Stimulated activated CD4-positive, alpha-beta T cell treated with anti-CD3 and anti-CD28 coated beads, TNF-alpha, amount 100 ng/mL, for 4 hours (primary cell): ENCODE measurements around the gene HADHA.
"Not testable (repeated sequence)": the region's sequence is repeated elsewhere in the genome, so short reads cannot be mapped to it uniquely, and the experiment has no call there.

Source experiments
- DNase-seq, 3 experiments: peaks; one replicate each; pipeline ENCODE4 v3.0.0-alpha.2; 2020; ENCODE audit warnings: low read depth in 3 of 3

The HADHA gene

DNA sequence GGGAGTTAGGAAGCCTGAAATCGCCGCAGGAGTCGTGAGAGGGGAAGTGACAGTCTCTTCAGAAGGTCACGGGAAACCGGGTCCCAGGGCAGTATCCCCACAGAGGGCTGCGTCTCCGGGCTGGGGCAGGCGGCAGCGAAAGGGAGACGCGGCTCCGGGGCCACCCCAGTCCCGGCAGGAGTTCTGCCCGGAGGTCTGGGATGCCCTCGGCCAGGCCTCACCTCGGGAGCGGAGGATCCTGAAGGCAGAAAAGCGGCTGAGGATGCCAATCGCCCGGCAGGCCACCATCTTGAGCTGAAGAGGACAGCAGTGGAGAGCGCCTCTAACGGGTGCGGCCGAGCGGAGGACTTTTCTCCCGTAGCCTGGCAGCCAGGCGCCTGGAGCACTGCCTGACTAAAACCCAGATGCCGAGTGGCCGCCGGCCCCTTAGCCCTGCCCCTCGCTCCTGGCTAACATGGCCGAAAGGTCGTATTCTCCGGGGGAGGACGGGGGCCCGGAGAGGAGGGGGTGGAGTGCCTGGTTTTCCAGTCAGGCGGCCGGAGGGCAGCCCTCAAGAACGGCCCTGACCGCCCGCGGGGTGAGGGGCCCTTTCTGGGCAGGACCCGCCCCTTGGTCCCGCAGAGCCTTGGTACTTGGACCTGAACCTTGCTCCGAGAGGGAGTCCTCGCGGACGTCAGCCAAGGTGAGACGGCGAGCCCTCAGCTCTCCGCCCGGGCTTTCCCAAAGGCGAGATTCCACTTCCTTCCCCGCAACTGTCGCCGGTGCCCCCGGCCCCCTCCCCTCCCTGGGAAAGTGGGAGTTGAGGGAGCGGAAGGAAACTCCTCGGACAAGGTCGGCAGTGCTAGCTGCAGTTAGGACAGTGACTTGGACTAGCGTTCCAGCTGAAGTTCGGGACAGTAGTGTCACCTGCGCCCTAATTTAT lies at the start of gene HADHA, which contains the start of gene HADHB:
TSS of gene HADHA (minus strand) at position 324 of the 922 bp plus-strand sequence. CDS start at position 288, 36 bp downstream.
TSS of gene HADHB (plus strand) at position 631 of the 922 bp plus-strand sequence. CDS start 9,316 bp downstream, outside the sequence.
- peak; percentile 71 to 72 (median 71) for DNase-seq

DNA sequence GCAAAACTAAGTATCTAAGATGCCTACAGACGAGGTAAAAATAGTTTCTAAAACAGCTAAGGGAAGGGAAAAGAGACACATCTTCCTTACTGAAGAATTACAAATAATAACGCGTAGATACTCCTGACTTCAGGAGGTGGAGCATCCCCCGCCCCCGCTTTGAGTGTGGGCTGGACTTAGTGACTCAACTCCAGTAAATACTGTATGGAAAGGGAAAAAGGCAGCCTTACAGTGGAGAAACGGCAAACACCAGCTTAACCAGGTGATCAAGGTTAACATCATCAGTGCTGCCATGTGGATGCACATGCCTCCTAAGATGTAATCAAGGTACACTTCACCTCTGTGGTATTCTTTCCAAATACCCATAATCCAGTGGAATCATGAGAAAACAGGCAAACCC lies 48.2 kb upstream of the HADHA start:
- DNase-seq = no peak

DNA sequence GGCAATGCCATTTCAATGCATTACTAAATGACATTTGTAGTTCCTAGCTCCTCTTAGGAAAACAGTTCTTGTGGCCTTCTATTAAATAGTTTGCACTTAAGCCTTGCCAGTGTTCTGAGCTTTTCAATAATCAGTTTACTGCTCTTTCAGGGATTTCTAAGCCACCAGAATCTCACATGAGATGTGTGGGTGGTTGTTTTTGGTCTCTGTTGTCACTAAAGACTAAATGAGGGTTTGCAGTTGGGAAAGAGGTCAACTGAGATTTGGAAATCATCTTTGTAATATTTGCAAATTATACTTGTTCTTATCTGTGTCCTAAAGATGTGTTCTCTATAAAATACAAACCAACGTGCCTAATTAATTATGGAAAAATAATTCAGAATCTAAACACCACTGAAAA lies 45.6 kb upstream of the HADHA start:
- DNase-seq = no peak

DNA sequence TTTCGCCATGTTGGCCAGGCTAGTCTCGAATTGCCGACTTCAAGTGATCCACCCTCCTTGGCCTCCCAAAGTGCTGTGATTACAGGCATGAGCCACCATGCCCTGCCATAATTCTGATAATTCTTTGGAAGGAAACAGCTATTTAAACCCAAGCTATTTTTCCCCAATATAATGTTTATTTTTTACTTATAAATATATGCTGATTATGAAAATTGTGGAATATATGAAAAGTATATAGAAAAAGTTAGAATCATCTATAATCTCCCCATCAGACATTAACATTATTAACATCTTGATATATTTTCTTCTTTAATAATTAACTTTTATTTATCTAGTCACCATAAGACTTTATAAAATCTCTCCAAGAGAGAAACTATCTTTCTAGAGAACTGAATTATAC lies 41.5 kb upstream of the HADHA start:
- DNase-seq = no peak

DNA sequence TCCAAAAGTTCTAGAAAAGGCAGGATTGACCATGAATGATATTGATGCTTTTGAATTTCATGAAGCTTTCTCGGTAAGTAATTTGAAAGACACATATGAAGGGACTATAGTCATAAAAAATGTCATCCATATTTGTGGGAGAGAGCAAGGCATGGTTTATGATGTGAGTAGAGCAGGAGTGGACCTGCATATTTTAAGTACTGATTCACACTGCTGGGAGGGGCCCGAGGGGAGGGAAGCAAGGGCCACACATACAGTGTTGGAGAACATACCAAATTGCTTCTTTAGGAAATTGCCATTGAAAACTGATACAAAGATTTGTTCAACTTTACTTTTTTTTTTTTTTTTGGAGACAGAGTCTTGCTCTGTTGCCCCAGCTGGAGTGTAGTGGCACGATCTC lies 39.7 kb upstream of the HADHA start:
- DNase-seq = no peak

DNA sequence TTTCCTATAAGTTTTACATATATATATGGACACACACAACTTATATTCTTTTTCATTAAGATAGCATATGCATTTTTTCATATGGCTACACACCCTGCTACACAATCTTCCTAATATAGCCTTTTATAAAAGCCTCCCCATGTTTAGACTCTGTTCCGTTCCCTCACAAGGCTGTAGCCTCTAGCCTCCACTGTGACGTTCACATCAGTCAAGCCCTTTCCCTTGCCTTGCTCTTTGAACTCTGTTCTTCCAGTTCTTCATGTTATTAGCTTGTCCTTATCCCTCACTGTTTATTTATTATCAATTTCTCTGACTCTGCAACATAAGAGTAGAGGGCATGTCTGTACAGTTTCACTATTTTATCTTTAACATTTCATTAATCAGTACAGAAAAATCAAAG lies 39.2 kb upstream of the HADHA start:
- no peak for DNase-seq

DNA sequence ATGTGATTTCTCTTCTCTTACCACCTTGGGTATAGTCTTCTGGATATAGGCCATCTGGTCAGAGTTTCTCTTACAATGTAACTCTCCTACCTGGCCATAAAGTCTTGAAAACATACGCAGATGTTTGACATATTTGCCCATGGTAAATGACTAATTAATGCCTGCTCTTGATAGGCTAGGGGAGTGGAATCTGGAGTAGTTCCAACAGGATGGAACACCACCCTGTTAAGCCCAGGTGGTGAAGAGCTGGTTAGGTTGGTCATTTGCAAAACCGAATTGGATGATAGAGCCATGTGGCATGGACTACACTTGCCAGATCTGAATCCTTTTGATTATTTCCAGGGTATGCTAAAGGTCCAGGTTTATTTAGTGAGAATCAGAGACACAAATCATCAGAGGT lies 36.8 kb upstream of the HADHA start:
- DNase-seq = no peak

DNA sequence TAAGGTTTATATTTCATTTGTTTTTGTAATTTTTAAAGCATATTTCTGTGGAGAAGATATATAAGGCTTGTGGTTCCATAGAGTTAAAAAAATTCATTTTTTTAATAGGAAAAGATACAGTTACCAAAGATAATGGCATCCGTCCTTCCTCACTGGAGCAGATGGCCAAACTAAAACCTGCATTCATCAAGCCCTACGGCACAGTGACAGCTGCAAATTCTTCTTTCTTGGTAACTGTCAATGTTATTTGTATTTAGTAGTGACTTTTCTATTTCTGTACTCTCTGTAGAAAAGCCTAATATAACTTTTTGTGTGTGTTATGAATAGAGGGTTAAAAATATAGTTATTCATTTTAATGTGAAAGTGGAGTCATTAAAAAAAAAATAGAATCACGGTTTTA lies 35.5 kb upstream of the HADHA start:
- no peak for DNase-seq

DNA sequence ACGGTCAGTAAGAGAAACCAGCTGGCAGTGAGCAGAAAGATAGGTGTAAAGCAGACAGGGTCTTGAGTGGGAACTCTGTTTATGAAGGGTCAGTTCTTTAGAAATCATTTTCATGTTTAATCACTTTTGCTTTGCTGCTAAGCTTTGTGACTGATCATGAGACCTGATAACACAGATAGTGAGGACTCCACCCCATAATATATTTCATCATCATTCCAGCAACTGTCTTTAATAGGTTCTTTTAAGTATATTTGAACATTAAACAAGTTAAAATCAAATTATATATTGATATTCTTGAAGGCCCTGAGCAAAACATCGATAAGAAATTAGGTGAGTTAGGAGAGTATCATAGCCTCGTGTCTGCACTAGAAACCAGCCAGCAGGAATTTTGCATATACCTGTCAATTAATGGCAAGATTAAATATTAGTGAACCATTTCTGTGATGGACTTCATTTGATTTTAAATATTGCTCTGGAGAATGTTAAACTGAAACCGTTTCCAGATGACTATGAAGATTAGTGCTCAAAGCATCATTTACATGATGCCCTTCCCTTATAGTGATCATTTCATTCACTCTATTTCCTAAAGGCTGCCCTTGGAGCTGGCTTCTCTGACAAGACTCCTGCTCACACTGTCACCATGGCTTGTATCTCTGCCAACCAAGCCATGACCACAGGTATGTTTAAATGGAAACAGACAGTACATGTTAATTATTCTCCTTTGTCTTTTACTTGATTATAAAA lies 32.2 kb upstream of the HADHA start:
- no peak for DNase-seq

DNA sequence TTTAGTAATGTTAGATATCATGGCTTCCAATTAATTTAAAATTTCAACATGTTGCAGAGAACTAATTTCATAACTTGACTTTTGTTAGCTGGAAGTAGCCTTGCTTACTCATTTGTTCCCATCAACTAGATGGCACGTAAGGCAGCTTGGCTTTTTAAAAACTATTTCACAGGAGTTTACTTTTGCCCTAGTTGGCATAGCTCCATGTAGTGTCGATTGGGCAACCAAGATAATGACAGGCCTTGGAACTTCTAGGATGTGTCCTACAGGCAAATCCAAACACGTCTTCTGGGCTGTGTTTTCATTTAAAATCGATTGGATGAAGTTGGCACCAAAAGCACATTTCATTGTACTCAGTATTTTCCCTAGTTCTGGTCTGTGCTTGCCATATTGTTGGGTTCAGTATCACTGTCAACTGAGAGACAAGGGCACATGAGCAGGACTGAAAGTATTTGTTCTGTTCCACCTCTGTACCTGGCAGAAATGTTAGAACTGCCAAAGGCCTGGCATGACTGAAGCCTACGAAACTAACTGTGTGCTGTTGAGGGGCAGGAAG lies 29.7 kb upstream of the HADHA start:
- DNase-seq = no peak

DNA sequence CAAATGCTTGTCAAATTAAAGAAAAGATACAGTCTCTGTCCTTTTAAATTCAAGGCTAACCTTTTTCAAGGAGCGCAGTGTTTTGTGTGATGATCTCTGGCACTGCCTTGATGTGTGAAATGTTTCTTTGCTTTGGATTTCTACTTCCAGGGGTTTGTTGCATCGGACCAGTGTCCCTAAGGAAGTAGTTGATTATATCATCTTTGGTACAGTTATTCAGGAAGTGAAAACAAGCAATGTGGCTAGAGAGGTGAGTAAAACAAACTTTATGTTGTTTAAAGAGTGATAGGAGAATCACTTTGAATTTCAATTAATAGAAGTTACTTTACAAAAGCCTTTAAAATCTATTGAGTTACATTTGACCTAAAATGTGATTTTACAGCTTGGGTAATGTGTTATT lies 29.1 kb upstream of the HADHA start:
- no peak for DNase-seq

DNA sequence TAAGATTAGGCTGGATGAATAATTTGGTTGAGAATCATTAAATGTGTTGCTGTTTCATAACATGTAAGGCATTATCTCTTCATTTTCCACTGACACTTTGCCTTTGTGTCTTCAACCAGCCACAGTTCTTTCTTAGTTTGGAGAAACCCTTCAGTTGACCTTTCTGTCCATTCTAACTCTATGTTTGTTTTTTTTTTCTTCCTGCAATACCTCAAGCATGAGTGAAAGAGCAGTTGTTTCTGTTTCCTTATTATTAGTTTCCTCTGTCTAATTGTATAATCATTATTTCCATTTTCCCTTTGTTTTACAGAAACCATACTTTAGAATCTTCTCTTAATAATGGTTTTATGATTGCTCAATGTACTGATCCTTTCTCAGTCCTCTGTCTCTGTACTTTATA lies 25.9 kb upstream of the HADHA start:
- no peak for DNase-seq

DNA sequence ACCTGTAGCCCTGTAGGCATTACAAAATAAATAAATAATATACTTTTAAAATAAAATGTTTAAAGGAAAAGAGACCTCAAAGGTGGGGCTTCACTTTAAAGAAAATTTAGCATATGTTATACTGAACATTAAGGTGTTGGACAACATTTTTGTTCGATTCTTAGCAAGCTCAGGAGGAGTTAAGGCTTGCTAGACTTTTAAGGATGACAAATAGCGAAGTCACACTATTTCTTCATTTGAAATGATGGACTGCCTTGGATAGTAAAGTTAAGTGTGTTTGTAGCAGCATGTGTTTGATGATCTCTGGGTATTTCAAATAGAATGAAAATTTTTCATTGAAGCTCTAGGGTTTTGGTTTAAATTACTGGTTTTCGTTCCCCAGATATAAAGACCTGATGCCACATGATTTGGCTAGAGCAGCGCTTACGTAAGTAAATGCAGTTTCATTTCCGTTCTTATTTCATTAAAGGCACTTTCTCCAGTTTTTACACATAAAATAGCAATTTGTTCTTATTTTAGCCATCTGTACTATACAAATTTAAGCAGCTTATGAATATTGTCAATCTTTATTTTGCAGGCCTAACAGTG lies 25.2 kb upstream of the HADHA start:
- DNase-seq = no peak

DNA sequence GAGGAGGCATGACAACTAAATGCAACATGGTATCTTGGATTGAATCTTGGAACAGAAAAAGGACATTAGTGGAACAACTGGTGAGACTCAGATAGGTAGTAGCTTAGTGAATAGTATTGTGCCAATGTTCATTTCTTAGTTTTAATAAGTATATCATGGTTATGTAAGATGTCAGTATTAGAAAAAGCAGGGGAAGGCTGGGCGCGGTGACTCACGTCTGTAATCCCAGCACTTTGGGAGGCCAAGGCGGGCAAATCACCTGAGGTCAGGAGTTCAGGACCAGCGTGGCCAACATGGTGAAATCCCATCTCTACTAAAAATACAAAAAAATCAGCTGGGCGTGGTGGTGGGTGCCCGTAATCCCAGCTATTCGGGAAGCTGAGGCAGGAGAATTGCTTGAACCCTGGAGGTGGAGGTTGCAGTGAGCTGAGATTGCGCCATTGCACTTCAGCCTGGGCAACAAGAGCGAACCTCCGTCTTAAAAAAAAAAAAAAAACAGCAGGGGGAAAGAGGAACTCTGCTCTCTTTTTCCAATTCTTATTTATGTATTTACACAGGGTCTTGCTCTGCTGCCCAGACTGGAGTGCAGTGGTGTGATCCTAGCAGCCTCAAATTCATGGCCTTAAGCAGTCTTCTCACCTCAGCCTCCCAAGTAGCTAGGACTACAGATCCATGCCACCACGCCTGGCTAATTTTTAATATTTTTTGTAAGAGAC lies 24.4 kb upstream of the HADHA start:
- not testable (repeated sequence) for DNase-seq

DNA sequence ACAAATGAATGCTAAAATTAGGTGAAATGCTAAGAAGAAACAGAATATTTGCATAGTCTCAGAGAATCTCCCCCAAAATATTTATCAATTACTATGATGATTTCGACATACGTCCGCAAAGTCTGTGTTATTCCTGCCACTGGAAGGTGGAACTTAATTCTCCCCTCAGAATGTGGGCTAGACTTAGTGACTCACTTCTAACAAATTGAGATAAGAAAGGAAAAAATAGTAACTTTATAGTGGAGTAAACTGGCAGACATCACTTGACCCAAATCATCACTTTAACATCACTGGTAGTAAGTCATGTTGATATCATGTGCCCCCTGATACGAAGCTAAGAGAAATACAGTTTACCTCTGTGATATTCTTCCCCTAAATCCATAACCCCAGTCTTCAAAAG lies 23.8 kb upstream of the HADHA start:
- no peak for DNase-seq

DNA sequence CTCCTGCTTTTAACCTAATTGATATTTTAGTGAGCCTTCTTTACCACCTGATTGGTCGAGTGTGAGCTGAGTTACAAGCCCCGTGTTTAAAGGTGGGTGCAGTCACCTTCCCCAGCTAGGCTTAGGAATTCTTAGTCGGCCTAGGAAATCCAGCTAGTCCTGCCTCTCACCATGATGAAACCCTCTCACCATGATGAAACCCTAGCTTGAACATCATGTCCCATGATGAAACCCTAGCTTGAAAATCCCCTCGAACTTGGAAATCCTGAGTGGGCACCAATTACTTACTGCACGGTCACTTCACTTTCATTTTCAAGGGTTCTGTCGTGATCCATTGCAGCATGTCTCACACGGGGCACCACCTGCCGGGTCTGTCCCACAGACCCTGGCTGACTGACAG lies 14.4 kb upstream of the HADHA start:
- DNase-seq = not testable (repeated sequence)

DNA sequence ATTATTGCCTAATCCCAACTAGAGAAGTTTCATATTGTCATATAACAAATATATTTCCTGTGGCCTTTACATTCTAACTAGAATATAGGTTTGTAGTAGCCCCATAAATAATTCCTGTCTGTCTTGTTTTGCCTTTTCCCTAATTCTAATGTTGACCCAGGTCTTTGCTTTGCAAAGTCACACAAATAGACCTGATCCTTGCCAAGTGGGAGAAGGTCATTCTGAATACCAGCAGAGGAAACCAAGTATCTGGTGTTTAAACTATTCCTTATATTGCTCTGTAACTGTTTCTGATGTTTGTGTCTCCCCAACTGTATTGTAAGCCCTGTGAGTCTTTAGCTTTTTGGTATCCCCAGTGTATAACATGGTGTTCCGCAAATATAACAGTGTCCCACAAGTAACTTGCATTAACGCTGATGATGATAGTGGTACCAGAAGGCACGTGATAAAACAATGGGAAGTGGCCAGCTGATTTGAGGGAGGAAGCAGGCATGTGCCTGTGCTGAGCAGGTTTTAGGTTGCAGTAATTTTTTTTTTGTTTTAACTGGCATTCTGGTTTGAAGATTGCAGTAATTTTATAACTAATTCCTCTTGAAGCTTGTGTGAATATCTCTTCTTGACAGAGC lies 11.4 kb upstream of the HADHA start:
- DNase-seq = no peak

DNA sequence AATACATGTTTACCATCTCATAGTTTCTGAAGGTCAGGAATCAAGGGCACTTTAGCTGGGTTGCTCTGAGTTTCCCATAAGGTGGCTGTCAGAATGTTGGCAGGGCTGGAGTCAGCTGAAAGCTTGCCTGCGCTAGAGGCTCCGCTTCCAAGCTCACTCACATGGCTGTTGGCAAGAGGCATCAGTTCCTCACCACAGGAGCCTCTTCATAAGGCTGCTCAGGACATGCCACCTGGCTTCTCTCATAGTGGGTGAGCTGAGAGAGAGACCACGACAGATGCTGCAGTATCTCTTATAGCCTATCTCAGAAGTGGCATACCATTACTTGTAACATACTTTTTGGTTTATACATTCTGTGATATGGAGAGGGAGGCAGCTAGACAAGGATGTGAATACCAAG lies 7.5 kb upstream of the HADHA start:
- no peak for DNase-seq

DNA sequence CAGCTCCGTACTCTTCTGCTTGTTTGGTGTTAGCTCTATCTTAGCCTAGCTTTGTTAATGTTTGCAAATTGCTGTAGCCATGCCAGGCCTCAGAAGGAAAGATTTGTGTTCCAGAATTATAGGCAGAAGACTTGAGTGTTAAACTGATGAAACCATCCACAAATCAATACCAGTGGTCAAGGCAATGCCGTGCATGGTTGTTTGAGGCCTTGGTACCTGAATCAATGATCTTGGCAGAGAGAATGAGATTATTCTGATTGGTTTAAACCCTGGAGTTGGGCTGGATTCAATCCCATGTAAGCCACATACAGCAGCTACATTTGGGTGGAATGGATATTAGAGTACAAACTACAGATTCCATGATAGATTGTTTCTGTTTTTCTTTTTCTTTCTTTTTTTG lies 5.2 kb upstream of the HADHA start:
- no peak for DNase-seq

DNA sequence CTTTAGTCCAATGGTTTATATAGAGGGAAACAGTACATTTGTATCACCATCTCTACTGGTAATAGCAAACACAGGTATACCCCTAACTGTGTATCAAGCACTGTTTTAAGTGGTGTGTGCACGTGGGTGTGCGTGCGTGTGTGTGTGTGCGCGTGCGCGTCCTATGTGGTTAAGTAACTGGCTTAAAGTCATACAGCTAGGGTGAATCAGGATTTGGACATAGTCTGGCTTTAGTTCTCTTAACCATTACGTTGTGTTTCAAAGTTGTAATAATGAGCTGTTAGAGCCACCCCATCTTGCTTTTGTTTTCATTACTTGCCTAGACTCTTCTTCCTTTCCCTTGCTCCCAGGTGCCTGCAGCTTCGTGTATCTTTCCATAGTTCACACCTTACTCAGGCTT lies 2.4 kb upstream of the HADHA start:
- DNase-seq = no peak

DNA sequence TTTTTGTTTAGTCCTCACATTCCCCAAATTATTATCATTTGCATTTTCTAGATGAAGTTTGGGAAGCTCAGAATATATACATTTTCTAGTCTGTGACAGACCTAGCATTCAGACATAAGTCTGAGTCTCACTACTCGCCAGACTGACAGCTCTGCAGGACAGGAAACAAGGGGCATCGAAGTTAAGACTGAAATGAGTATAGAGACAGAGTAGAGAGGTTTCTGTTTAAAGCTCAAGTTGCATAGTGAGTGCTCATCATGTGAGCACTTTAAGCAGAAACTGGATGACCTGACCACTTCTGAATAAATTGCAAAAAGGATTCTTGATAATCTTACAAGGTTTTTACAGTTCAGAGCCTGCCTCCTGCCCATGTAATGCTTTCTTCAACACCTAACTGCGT lies 1.4 kb upstream of the HADHA start:
- DNase-seq = no peak
